CD8-positive, alpha-beta memory T cell (primary cell): ENCODE measurements around the gene CKAP2L. TPM values are rescaled to one million over a fixed set of nuclear protein-coding genes. Genes with fewer than 3 reads are reported as not detected.

ENCODE experiments used
- CTCF ChIA-PET: fragments of 350-600 bp; sonication (Branson Sonifier 250); formaldehyde crosslinking; loops from one replicate; lab custom pipeline; 2021; ENCODE audit warnings: antibody characterized with exemption; lab: Charles Lee
- POLR2A ChIA-PET: fragments of 350-600 bp; sonication (Branson Sonifier 250); formaldehyde crosslinking; loops from one replicate; lab custom pipeline; 2021; ENCODE audit warnings: antibody characterized with exemption; lab: Charles Lee
- DNase-seq, 5 donors: peaks; one replicate each; pipeline versions ENCODE4 v3.0.0 to v3.0.0-alpha.2; 2020 to 2022; ENCODE audit warnings: mixed read lengths in 1 of 5
- H3K27ac ChIP-seq: one replicate; pipeline ENCODE4 v1.7.0; 2013; ENCODE audit warnings: low read depth, mild to moderate bottlenecking, low read length, moderate library complexity
- H3K27me3 ChIP-seq: 2 replicates; pipeline ENCODE4 v1.7.0; 2013; ENCODE audit warnings: low read length, mild to moderate bottlenecking; ENCODE audit not compliant: insufficient read depth, poor library complexity, severe bottlenecking
- H3K36me3 ChIP-seq: 2 replicates; pipeline ENCODE4 v1.7.0; 2013; ENCODE audit warnings: mild to moderate bottlenecking, low read length, moderate library complexity; ENCODE audit not compliant: insufficient read depth
- H3K4me1 ChIP-seq: 2 replicates; pipeline ENCODE4 v1.7.0; 2013; ENCODE audit warnings: mild to moderate bottlenecking, low read length, moderate library complexity; ENCODE audit not compliant: insufficient read depth
- H3K4me3 ChIP-seq: 2 replicates; pipeline ENCODE4 v1.7.0; 2013; ENCODE audit warnings: mild to moderate bottlenecking, low read length
- H3K9me3 ChIP-seq: 2 replicates; pipeline ENCODE4 v1.7.0; 2013; ENCODE audit warnings: mild to moderate bottlenecking, low read length
- H3K27ac Mint-ChIP-seq, 8 donors: one replicate each; pipeline ENCODE4 v1.8.0; 2020 to 2021; ENCODE audit warnings: mixed read lengths in 8 of 8, mild to moderate bottlenecking in 6 of 8, inconsistent platforms in 3 of 8, moderate library complexity in 3 of 8
- H3K27me3 Mint-ChIP-seq, 2 donors: one replicate each; pipeline ENCODE4 v1.8.0; 2020 to 2021; ENCODE audit warnings: mixed read lengths in 2 of 2, mild to moderate bottlenecking in 1 of 2, moderate library complexity in 1 of 2
- H3K36me3 Mint-ChIP-seq, 3 donors: one replicate each; pipeline ENCODE4 v1.8.0; 2020 to 2021; ENCODE audit warnings: mixed read lengths in 3 of 3, inconsistent platforms in 1 of 3, mild to moderate bottlenecking in 1 of 3
- H3K4me1 Mint-ChIP-seq, 3 donors: one replicate each; pipeline ENCODE4 v1.8.0; 2020 to 2021; ENCODE audit warnings: mixed read lengths in 3 of 3, inconsistent platforms in 1 of 3, mild to moderate bottlenecking in 1 of 3
- H3K4me3 Mint-ChIP-seq, 7 donors: one replicate each; pipeline ENCODE4 v1.8.0; 2020 to 2021; ENCODE audit warnings: mixed read lengths in 7 of 7, mild to moderate bottlenecking in 6 of 7, moderate library complexity in 4 of 7, inconsistent platforms in 2 of 7
- H3K9me3 Mint-ChIP-seq, 5 donors: one replicate each; pipeline ENCODE4 v1.8.0; 2020 to 2022; ENCODE audit warnings: mixed read lengths in 5 of 5, mild to moderate bottlenecking in 3 of 5, moderate library complexity in 2 of 5, inconsistent platforms in 1 of 5
- polyA plus RNA-seq: library from polyadenylated mRNA; unstranded; fragments of 300-500 nt; fragmentation: Illumina TruSeq; gene quantifications from one replicate; pipeline ENCODE4 v1.2.3, GENCODE V29; 2021
- total RNA-seq, 2 experiments: library from RNA; stranded (reverse); gene quantifications; one replicate each; pipeline ENCODE4 v1.2.3, GENCODE V29; 2021

CKAP2L gene
- total and polyA plus RNA-seq, 3 experiments from 2014 or later: 19.1 to 19.6 TPM; not detected in 1

- Mint-ChIP-seq H3K4me1 (peaks cover 41 to 46% (median 44%) of the 10 kb centered on the region in 3 donors), H3K9me3 (no peaks in the 10 kb centered on the region), H3K36me3 (no peaks in the 10 kb centered on the region), H3K27me3 (peaks cover 0 to 2% of the 10 kb centered on the region in 2 donors), H3K27ac (no peak overlapping the region), H3K4me3 (no peak overlapping the region)
- no peak for DNase-seq
- H3K36me3 ChIP-seq: no peaks in the 10 kb centered on the region
- POLR2A ChIA-PET: no interaction called here
- H3K27me3 ChIP-seq: no peaks in the 10 kb centered on the region
- H3K9me3 ChIP-seq: no peaks in the 10 kb centered on the region
- CTCF ChIA-PET: interaction anchor here (1.1 to 6.0 kb wide), 5 partner anchors 42 to 87 kb away, joined by 3 to 132 read pairs (median 5); partner anchors contain the start of gene SLC20A1
- no peak overlapping the region for H3K4me3 ChIP-seq
- H3K27ac ChIP-seq: no peak overlapping the region
- H3K4me1 ChIP-seq: peaks cover 26% of the 10 kb centered on the region
These were observed 76.1 kb downstream of the CKAP2L start for GRCh38 chr2:112688086-112688880.

GRCh38 chr2:112687522-112687921 is 76.9 kb downstream of the CKAP2L start:
- Mint-ChIP-seq H3K9me3 (no peaks in the 10 kb centered on the region), H3K27me3 (peaks cover 0 to 2% of the 10 kb centered on the region in 2 donors), H3K27ac (no peak overlapping the region), H3K4me1 (peaks cover 33 to 39% (median 36%) of the 10 kb centered on the region in 3 donors), H3K4me3 (no peak overlapping the region), H3K36me3 (no peaks in the 10 kb centered on the region)
- CTCF ChIA-PET: interaction anchor here (1.1 to 2.3 kb wide), 4 partner anchors 42 to 88 kb away, joined by 3 to 7 read pairs (median 4); partner anchors contain the start of gene SLC20A1
- no peak overlapping the region for H3K4me3 ChIP-seq
- no peaks in the 10 kb centered on the region for H3K36me3 ChIP-seq
- H3K4me1 ChIP-seq: peaks cover 18% of the 10 kb centered on the region
- no peak for DNase-seq
- no peaks in the 10 kb centered on the region for H3K27me3 ChIP-seq
- H3K27ac ChIP-seq: no peak overlapping the region
- no peaks in the 10 kb centered on the region for H3K9me3 ChIP-seq
- POLR2A ChIA-PET: no interaction called here

Other genes with a start within 250 kb of the CKAP2L start
- gene POLR1B, start 222.1 kb downstream of the CKAP2L start, total RNA-seq: 10 to 100 TPM; 67.1 to 78.4 TPM
- gene POLR1B, start 222.1 kb downstream of the CKAP2L start, polyA plus RNA-seq: 24.3 TPM
- 10 to 100 TPM; 33.1 to 36.6 TPM for gene CHCHD5, start 180.0 kb downstream of the CKAP2L start, total RNA-seq
- gene CHCHD5, start 180.0 kb downstream of the CKAP2L start, polyA plus RNA-seq: 41.8 TPM
- 100 to 1,000 TPM; 102 to 105 TPM for gene SLC20A1, start 118.7 kb downstream of the CKAP2L start, total RNA-seq
- gene SLC20A1, start 118.7 kb downstream of the CKAP2L start, polyA plus RNA-seq: 68.0 TPM
- gene NT5DC4, start 43.6 kb downstream of the CKAP2L start, total RNA-seq: not detected
- not detected for gene NT5DC4, start 43.6 kb downstream of the CKAP2L start, polyA plus RNA-seq
- gene IL1A, start 19.9 kb upstream of the CKAP2L start, total RNA-seq: 1 to 10 TPM; 2.2 to 3.1 TPM
- gene IL1A, start 19.9 kb upstream of the CKAP2L start, polyA plus RNA-seq: not detected
- not detected for gene IL1B, start 72.2 kb upstream of the CKAP2L start, total RNA-seq
- not detected for gene IL1B, start 72.2 kb upstream of the CKAP2L start, polyA plus RNA-seq
- gene IL37, start 146.6 kb upstream of the CKAP2L start, total RNA-seq: not detected
- gene IL37, start 146.6 kb upstream of the CKAP2L start, polyA plus RNA-seq: not detected
- not detected for gene IL36G, start 213.4 kb upstream of the CKAP2L start, total RNA-seq
- not detected for gene IL36G, start 213.4 kb upstream of the CKAP2L start, polyA plus RNA-seq
- gene IL36A, start 240.8 kb upstream of the CKAP2L start, total RNA-seq: not detected
- gene IL36A, start 240.8 kb upstream of the CKAP2L start, polyA plus RNA-seq: not detected